ENCODE measurements around the gene VAV2.

Gene VAV2

DNA sequence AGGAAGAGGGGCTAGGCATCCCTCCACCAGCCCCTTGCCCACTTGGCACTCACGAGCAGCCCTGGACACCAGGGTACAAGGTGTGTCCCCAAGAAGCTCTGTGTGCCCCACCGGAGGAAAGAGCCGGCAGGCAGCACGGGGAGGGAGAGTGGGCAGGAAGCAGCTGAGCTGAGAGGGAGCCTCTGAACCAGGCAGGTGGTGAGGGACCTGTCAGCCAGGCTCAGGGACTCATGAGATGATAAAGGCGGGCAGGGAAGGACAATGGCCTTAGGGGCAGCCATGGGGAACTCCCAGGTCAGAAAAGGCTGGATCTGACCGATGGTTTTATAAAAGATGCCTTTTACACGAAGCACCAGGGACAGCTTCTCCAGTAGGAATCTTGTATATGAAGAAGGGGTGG lies 112.0 kb downstream of the VAV2 start:
- no peak for DNase-seq

DNA sequence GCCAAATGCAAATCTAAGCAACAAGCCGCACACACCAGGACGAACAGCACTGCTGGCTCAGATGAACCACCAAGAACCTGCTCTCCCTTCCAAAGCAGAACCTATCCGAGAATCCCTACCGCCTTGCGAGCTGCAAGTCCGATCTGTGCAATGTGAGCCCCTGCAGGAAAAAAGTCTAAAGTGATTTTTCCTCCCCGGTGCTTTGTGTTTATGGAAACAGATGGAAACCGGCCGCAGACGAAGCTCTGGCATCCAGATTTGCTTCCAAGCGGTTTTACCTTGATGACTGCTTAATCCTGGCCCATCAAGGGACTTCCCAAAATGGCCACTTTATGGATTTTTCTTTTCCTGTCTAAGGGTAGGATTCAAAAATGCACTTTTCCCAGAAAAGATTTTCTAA lies 112.5 kb downstream of the VAV2 start:
- no peak for DNase-seq

DNA sequence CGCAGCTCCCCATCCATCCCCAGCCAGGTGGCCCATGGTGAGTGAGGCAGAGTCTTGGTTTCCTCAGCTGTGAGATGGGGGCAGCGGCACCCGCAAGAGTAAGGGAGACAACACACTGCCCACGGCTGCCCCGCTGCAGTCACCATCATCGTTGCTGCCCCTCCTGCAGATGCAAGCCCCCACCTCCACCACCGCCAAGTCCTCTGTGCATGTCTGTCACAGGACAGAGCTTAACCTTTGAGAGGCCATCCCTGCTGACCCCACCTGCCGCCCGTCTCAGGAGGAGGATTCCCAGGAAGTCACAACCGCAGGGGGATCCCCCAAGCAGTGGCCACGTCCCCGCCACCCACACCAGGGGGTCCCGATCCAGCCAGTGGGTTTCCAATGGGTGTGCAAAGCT lies 113.7 kb downstream of the VAV2 start:
- DNase-seq: no peak

DNA sequence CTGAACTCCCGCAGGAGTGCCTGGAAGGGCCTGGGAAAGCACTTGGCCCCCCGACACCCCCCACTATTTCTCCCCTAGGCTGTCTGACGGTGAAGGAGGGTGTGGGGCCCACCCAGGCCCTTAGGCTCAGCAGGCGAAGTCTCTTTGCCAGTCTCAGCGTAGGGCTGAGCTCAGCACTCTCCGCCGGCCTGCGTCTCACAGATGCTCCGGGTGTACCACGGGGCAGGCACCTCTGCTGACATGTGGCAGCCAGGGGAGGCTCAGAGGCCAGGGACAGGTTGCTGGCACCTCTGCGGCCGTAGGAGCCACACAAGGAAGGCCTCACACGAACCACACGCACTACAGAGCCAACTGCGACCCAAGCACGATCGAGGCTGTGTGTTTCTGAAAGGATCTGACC lies 114.2 kb downstream of the VAV2 start:
- no peak for DNase-seq

DNA sequence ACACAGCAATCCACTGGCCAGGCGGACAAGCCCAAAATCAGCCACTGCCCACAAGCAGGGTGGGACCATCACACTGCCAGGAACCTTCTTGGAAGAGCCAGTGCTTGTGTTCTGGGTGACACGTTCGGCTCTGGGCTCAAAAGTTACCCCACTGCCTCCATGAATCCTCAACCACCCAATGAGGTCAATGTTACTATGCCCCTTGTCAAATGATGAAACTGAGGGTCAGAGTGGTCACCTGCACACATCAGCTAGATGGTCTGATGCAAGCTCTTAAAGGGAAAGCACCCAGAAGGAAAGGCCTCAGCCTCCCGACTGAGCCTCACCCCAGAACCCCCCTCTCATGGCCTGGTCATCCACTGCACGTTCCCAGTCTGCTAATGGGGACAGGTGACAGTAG lies 114.8 kb downstream of the VAV2 start:
- no peak for DNase-seq

DNA sequence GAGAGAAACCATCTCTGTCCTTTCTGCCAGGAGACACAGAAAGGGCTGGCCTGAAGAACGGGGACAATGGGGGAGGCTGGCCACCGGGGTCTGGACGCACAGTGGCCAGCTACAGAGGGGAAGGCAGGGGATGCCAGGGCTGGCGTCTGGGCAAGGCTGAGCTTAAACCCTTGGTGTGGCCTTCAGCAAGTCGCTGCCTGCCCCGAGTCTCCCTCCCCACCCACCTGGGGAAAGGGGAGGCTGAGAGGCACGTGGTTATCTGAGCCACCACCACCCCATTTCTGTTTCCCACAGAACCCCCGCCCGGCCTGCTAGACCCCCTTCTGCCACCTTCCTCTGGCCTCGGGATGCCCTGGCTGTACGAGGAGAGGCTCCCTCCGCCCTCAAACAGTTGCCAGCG lies 115.3 kb downstream of the VAV2 start:
- DNase-seq: no peak

DNA sequence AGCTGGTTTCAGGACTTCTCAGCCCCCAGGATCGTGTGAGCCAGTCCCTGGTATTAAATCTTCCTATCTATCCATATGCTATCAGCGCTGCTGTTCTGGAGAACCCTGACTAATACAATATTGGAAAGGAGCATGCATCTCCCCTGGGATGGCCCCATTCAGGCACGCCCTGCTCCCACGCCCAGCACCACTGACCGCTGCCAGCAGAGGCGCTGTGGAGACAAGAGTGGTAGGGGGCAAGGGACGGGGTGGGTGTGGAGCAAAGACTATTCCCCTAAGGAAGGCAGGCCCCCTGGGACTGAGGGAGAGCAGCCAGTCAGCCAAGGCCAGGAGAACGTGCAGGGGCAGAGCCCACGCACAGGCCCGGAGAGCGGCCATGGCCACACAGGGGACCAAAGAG lies 116.0 kb downstream of the VAV2 start:
- DNase-seq: no peak

DNA sequence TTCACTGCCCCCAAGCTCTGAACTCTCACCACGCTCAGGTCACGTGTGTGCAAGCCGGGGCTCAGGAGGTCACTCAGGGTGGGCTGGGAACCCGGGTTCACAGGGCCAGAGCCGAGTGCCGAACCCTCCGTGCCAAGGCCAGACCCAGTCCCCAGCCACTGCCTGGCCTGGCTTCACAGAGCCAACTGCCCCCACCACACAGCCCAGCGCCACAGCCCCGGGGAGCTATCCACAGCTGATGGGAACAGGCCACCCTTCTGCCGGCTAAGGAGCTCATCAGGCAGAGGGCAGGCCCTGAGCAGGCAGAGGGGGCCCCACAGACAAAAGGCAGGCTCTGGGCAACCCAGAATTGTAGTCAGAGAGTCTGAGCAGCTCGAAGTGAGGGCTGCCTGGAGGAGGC lies 117.0 kb downstream of the VAV2 start:
- DNase-seq: no peak

DNA sequence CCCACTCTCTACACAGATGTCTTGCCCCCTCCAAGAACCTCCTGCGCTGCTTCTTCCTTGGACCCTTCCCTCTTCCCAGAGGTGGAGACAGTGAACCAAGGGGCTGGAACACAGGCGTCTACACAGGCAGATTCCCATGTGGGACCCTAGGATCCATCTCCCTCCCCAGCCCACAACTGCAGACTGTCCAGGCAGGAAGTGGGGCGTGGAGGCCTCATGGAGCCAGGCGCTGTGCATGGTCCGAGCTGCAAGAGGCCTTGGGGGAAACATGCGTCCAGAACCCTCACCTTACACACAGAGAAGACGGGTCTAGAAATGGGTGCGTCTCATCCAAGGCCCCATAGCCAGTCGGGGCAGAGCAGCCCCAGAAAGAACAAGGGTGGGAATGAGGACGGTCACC lies 117.5 kb downstream of the VAV2 start:
- DNase-seq: no peak

DNA sequence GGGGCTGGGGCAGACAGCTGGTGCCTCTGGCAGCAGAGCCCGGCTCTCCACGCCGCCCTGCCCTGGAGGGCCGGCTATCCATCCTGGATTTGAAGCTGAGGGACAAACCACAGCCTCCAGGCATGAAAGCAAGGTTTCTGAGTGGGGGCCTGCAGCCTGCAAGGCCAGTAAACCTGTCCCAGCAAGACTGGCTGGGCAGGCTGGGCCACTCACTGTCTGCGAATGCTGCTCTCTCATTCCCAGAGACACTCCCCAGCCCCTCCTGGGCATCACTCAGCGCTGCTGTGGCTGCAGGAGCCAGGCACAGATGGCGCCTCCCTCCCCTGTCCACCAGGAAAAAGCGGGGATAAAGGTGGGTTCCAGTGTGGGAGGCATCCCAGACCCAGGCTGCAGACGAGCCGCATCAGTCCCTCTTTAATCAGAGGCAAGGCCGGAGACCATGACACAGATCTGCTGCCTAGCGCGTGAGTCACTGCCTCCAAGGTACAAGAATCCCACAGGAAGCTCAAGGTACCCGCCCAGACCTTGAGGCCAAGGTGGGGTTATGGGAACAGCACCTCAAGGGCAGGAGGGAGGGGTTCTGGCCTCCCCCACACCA lies 118.0 kb downstream of the VAV2 start:
- no peak for DNase-seq

DNA sequence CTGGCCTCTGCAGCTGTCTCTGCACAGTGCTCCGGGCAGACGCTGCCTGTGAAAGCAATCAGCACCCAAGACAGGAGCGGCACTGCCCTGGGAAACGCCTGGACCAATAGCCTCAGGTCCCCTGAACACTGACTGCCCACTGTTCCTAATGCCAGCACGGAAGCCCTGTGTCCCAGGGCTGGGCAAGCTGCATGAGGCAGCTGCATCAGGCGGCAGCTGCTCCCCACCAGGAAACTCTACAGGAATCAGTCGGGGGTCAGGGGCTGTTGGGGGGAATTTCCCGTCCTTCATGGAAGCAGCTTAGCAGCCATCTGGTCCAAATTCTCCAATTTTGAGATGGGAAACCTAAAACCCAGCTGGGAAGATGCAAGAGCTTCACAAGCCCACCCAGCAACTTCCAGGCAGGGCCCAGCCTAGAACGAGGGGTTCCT lies 118.6 kb downstream of the VAV2 start:
- peak in 9 of 58 donors; percentile 6 to 45 (median 21) for DNase-seq

DNA sequence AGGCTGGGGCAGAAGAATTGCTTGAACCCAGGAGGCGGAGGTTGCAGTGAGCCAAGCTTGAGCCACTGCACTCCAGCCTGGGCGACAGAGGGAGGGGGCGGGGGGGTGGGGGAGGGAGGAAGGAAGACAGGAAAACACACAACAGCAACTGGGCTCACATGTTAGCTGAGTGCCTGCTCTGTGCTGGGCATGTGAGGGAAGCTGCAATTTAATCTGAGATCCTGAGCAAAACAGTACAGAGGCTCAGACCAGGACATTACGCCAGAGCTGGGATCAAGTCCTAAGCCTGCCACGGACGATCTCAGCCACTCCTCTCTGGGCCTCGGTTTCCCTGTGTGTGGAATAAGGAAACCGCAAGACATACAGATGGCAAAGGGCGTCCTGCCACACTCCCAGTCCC lies 119.1 kb downstream of the VAV2 start:
- DNase-seq: no peak

DNA sequence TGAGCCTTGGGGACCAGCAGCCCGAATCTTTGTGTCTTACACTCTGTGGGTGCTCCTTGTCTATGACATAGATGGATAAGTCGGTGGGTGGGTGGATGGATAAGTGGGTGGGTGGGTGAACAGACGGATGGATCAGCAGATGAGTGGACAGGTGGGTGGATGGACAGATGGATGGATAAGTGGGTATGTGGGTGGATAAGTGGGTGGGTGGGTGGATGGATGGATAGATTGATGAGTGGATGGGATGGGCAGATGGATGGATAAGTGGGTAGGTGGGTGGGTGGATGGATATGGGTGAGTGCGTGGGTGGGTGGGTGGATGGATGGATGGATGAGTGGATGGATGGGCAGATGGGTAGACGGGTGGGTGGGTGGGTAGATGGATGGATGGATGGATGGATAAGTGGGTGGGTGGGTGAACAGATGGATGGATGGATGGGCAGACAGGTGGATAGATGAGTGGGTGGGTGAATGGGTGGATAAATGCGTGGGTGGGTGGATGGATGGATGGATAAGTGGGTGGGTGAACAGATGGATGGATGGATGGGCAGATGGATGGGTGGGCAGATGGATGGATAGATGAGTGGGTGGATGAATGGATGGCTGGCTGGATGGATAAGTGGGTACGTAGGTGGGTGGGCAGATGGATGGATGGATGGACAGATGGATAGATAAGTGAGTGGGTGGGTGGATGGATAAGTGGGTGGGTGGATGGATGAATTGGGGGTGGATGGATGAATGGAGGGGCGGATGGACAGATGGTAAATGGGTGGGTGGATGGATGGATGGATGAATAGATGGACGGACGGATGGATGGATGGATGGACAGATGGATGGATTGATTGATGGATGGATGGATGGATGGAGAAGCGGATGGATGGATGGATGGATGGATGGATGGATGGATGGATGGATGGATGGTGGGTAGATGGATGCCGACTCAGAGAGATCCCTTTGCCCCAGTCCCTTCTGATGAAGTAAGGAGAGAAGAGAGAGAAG lies 121.2 kb downstream of the VAV2 start:
- no peak for DNase-seq

DNA sequence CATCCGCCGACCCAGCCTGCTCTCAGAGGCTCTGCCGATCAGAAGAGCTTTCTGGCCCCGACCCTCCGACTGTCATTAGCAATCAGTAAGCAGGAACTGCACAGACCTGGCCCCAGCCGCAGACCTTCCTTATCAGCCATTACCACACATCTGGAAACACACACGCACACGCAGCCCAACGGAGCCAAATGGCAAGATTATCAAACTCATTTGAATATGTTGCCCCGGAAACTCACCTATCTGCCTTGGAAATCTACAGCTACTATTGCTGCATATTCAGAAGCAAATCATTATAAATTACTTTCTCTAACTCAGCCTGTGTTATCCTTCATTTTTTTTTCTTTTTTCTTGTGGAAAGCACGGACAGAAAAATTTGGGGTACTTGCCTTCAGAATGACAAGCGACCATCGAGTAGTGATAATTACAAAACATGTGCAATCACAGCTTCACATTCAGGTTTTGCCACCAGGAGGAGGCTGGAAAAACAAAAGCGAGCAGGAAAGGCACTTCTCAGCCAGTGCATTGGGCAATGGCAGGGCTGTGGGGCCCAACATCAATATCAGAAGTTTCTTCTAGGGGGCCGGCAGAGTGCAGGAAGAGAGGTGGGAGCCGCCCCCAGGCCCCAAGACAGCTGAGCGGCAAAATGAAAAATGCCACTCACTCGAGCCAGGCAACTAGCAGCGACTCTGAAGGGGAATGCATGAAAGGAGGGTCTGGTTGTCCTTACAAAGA lies 122.3 kb downstream of the VAV2 start:
- no peak for DNase-seq

DNA sequence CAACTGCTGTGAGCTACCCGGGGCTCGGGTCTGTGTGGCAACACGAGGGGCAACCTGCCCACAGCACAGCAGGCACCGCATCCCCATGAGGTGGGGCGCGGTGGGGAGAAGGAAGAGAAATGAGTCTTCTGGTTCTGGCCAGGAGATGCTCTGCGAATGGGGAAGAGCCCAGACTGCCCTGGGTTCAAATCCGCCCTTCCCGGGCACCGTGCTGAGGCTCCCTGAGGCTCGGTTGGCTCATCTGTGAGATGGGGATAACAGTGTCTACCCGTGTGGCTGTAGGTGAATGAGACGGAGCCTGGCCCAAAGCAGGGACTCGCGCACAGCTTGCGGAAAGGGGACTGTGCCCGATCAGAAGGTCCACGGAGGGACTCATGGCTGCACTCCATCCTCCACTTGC lies 123.9 kb downstream of the VAV2 start:
- DNase-seq: no peak

DNA sequence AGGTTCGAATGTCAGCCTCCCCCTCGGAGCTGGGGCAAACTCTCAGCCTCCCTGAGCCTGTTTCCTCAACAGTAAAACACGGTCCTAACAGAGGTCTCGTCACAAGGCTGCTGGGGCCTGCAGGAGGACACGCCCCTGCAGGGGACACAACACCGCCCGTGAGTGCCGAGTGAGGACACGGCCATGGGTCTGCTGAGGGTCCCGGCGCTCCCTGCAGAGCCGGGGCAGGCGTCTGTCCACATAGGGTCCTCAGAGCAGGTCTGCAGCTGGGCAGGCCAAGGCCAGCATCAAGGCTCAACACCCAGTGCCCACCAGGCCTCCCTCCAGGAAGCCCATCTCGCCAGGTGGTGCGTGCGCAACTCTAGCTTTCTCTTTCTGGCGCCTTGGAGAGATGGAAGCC lies 125.2 kb downstream of the VAV2 start:
- no peak for DNase-seq

DNA sequence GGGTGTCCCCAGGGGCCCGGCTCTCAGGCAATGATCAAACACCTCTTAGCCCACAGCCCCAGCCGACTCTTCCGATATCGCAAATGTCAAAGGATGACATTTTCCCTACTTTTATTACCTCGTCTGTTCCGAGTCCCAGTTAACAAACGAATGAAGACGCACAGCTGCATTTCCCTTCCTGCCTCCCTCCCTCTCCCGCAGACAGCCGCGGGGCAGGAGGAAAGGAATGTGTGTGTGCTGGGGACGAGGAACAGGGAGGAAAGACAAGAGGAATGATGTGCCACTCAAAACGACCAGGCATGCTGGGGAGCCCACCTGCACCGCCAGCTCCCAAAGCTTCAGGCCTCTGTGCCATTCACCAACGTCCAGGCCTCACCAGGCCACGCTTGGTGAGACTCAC lies 128.1 kb downstream of the VAV2 start:
- DNase-seq: no peak

DNA sequence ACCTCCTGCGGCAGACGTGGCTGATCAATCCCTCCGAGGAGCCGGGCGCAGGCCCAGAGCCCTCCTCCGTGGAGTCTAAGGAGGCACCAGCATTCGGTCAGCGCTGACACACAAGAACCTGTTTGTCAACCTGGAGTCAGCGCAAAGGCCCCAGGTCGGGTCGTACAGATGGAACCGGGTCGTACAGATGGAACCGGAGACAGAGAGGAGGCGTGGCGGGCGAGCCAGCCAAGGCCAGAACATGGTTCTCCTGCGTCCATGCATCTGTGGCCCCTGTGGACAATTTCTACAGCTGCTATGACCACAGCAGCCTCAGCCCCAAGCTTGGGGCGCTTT lies 128.9 kb downstream of the VAV2 start:
- DNase-seq: no peak

DNA sequence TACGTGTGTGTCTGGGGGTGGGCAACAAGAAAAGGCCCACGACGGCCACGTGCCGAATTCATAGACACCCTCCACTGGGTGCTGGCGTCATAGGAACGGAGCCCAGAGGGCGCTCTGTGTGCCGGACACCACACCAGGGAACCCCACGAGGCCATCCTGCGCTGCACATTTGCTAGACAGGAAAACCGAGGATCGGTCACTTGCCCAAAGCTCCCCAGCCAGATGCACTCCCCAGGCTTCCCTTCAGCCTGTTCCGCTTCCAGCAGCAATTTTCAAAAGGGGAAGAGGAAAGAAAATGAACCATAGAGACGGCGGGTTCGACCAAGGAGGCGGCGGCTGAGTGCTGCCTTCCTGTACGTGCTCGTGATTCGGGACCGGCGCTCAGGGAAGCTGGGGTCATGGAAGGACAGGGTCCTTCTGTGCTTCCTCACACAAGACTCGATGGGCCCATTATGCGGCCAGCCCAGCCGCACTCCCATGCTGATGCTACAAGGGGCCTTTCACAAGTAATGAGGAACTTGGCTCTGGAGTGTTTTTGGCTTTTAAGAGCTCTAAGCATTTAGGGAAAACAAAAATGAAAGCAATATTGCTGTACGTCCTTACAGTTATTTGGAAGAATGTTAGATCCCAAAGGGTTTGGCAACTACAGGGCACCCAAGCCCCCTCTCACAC lies 129.4 kb downstream of the VAV2 start:
- peak in 29 of 58 donors; percentile 9 to 74 (median 43) for DNase-seq

DNA sequence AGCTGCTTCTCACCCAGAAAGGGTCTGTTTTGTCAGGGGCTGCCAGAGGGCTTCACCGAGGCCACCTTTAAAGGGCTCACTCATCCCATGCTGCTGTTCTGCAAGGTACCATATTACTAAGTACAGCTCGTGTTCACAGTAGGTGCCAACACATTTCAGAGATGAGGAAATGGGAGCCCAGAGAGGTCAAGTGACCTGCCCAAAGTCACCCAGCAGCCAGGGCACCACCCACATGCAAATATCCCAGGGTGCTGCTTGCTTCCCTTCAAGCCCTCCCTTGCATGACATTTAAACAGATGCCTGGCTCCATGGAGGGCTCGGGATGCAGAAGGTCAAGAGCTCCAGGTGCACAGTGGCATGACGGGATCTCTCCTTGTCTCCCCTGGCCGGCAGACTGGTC lies 130.4 kb downstream of the VAV2 start:
- no peak for DNase-seq

DNA sequence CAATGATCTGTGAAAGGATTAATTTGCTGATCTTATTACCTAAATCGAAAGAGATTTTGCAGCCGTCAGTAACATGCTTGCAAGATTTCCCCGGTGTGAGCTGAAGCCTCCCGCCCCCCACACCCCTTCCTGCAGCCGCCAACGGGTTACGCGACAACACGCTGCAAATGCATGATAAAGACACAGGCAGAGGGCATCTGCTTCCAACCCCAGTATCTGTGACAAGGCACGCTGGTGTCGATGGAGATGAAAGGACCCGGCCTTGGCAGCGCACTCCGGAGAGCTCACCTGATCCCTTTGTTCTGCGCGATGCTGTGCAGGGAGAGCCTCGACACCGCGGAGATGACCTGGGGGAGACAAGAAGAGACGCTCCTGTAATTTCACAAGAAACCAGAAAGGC lies 131.0 kb downstream of the VAV2 start:
- no peak for DNase-seq

DNA sequence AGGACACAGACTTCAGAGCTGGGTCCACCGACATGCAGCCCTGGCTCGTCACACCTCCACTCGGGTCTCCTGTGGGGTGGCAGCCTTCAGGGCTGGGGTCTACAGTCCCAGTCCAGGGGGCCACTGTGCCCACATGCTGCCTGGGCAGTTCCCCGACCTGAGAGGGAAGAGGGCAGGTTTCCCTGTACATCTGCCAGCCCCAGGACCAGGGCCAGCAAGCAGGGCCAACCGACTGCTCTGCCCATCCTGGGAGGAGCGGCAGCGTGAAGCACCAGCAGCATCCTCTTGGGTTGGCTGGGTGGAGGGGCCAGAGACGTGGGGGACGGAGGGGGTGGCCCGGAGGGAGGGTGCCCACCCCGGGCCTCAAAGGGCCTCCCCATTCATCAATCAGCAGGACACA lies 133.4 kb downstream of the VAV2 start:
- no peak for DNase-seq
